Pancreas (tissue), 10 donors: ENCODE data around the gene C2orf42. TPM values are rescaled to one million over a fixed set of nuclear protein-coding genes. Genes with fewer than 3 reads are reported as not detected.
"Not testable (repeated sequence)": the region's sequence is repeated elsewhere in the genome, so short reads cannot be mapped to it uniquely, and the experiment has no call there.

Experiments used
- ATAC-seq, 4 donors: fragments of 200-7000 bp; cut with Tn5 transposase; one replicate each; pipeline versions ENCODE4 v1.8.0 to v1.9.1; 2020; ENCODE audit warnings: mild to moderate bottlenecking in 4 of 4, moderate library complexity in 4 of 4
- DNase-seq, 6 donors: peaks; one replicate each; pipeline ENCODE4 v3.0.0-alpha.2; 2020
- FAIRE-seq: peaks from 2 replicates; lab custom pipeline; 2012; peaks lifted over from hg19 to GRCh38; lab: Jason Lieb, UNC
- H3K27ac ChIP-seq, 4 donors: fragments of 200-600 bp; sonication (generic); 1 replicate in 3 of 4; 2 replicates in 1 of 4; pipeline versions ENCODE4 v1.5.0 to v1.8.0; 2020
- H3K27me3 ChIP-seq, 4 donors: fragments of 200-600 bp; one replicate each; pipeline ENCODE4 v1.8.0; 2021
- H3K36me3 ChIP-seq, 3 donors: fragments of 200-600 bp; sonication (generic) in 1 of 3; one replicate each; pipeline versions ENCODE4 v1.5.0 to v1.8.0; 2020 to 2021
- H3K4me1 ChIP-seq, 3 donors: fragments of 200-600 bp; one replicate each; pipeline ENCODE4 v1.8.0; 2021
- H3K4me3 ChIP-seq, 4 donors: fragments of 200-600 bp; sonication (generic) in 2 of 4; one replicate each; pipeline versions ENCODE4 v1.5.0 to v1.8.0; 2020 to 2021
- H3K9me3 ChIP-seq, 4 donors: fragments of 200-600 bp; one replicate each; pipeline ENCODE4 v1.8.0; 2021
- CTCF ChIP-seq, 4 donors: fragments of 200-600 bp; sonication (generic) in 3 of 4; IDR thresholded peaks; one replicate each; pipeline versions ENCODE4 v1.5.0 to v1.8.0; 2021; ENCODE audit warnings: antibody characterized with exemption in 4 of 4
- WGBS, 2 donors: extraction: QIAGEN DNeasy Blood & Tissue Kit; methylation state at CpG; one replicate each; pipeline ENCODE4 v1.1.7; 2013; 5-methylcytosine and 5-hydroxymethylcytosine counted together
- intact Hi-C, 3 donors: fragments of 100-400 bp; cut with DNase I; formaldehyde crosslinking; loops; one replicate each; pipeline versions ENCODE4 v1.11.1 to v1.14.2; 2022
- polyA plus RNA-seq, 2 donors: library from polyadenylated mRNA; stranded (reverse); fragments of 200-250 nt; gene quantifications; one replicate each; pipeline ENCODE4 v1.2.3, GENCODE V29; 2013
- total RNA-seq, 6 donors: library from RNA; stranded (reverse); fragmentation: NEBNext Ultra II Directional in 4 of 6; extraction: Animal tissue kit (Norgen Biotek cat#: 25700) in 4 of 6; gene quantifications; one replicate each; pipeline versions ENCODE4 v1.2.1 to v1.2.4, GENCODE V29; 2021 to 2023
- donor health status: healthy with polysubstance abuse.
- donor health status: DM: no; HTN: no; CAD: no; lungs with moderate emphysema.
- donor health status: DM: no; HTN: no; CAD: no.
- donor health status: control.
- donor health status: control.
- donor health status: Bipolar disorder and iron deficiency.
- donor health status: DM: yes; HTN: yes; CAD: no.
- donor health status: DM: no; HTN: no; CAD: no.
- donor health status: DM: no; HTN: no; CAD: no.
- donor health status: DM: yes; HTN: yes; CAD: no.

Gene C2orf42
- total and polyA plus RNA-seq, 8 donors = 4.5 to 12.5 (median 7.2) TPM

- H3K36me3 ChIP-seq = no peaks in the 10 kb centered on the region
- no peak for TF ChIP-seq CTCF (IDR thresholded peaks at IDR 0.05)
- 79 to 80% methylated on average over 10 of the region's 10 CpGs for WGBS, 2 donors
- ATAC-seq (peak in 1 of 4 donors; percentile 3), FAIRE-seq (no peak), DNase-seq (peak in 1 of 6 donors; percentile 19)
- H3K4me3 ChIP-seq = no peak overlapping the region
- H3K27ac ChIP-seq = peak overlapping the region in 3 of 4 donors; percentile 61 to 90 (median 88)
- no peaks in the 10 kb centered on the region for H3K9me3 ChIP-seq
- peaks cover 15 to 33% (median 32%) of the 10 kb centered on the region in 3 donors for H3K4me1 ChIP-seq
- no peaks in the 10 kb centered on the region for H3K27me3 ChIP-seq
- intact Hi-C loops = no loop called here
Measured at GRCh38 chr2:70133491-70134322, 57.1 kb downstream of the C2orf42 start.

- no peaks in the 10 kb centered on the region for H3K9me3 ChIP-seq
- no peak for DNase-seq
- peak overlapping the region in 1 of 4 donors; percentile 38 for H3K4me3 ChIP-seq
- FAIRE-seq = no peak
- ATAC-seq = no peak
- intact Hi-C loops = no loop called here
- H3K4me1 ChIP-seq = peaks cover 15 to 34% (median 32%) of the 10 kb centered on the region in 3 donors
- H3K27me3 ChIP-seq = no peaks in the 10 kb centered on the region
- peak overlapping the region; percentile 53 to 90 (median 74) for H3K27ac ChIP-seq
- WGBS, 2 donors = 69 to 81% methylated on average over 1 of the region's 1 CpG
- no peak for TF ChIP-seq CTCF (IDR thresholded peaks at IDR 0.05)
- no peaks in the 10 kb centered on the region for H3K36me3 ChIP-seq
Measured at GRCh38 chr2:70133127-70133452, 57.7 kb downstream of the C2orf42 start.

- Histone ChIP-seq H3K9me3 (no peaks in the 10 kb centered on the region), H3K27ac (peak overlapping the region; percentile 53 to 90 (median 74)), H3K27me3 (no peaks in the 10 kb centered on the region), H3K36me3 (no peaks in the 10 kb centered on the region), H3K4me3 (peak overlapping the region in 2 of 4 donors; percentile 21 to 38), H3K4me1 (peaks cover 15 to 36% (median 32%) of the 10 kb centered on the region in 3 donors)
- intact Hi-C loops = no loop called here
- no peak for TF ChIP-seq CTCF (IDR thresholded peaks at IDR 0.05)
- DNase-seq (no peak), FAIRE-seq (no peak), ATAC-seq (peak; percentile 40 to 74 (median 72))
- WGBS, 2 donors = 3 to 5% methylated on average over 8 of the region's 8 CpGs
Measured at GRCh38 chr2:70132244-70133126, 58.3 kb downstream of the C2orf42 start.

- H3K9me3 ChIP-seq, H3K27me3 ChIP-seq, DNase-seq, intact Hi-C loops, FAIRE-seq, ATAC-seq, H3K36me3 ChIP-seq: not testable (repeated sequence)
- peak overlapping the region in 2 of 4 donors; percentile 21 to 38 for H3K4me3 ChIP-seq
- H3K27ac ChIP-seq = peak overlapping the region; percentile 53 to 90 (median 74)
- peaks cover 15 to 33% (median 29%) of the 10 kb centered on the region in 3 donors for H3K4me1 ChIP-seq
- WGBS, 2 donors = 75 to 85% methylated on average over 17 of the region's 17 CpGs
Measured at GRCh38 chr2:70131344-70132143, 59.3 kb downstream of the C2orf42 start.
